Measurements from ENCODE around the gene ERGIC2.

Gene ERGIC2

DNA sequence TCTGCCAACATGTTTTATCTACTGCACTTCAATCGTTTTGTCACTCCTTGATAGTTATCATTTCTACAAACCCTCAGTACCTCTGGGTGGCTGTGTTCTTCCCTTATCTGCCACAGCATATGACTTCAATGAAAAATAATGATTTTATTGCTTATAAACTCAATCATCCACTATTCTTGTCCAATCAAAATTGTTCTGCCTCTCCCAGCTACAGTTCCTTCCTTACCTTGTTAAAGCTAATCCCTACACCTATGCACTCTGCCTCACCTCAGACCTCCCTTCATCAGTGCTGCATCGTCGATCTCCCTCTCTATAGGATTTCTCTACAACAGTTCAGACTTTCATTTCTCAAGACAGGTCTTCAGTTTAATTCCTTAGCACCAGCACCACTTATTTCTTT lies 58.8 kb downstream of the ERGIC2 start:
- Histone ChIP-seq H3K9me3 (ENCODE audit: insufficient read depth, low read depth, low read length) (peaks cover 18% of the 10 kb centered on the region), H3K27ac (ENCODE audit: low read depth, low read length) (no peak overlapping the region), H3K4me1 (ENCODE audit: insufficient read depth, low read length) (no peaks in the 10 kb centered on the region), H3K9ac (ENCODE audit: low read depth, low read length) (no peak overlapping the region), H3K27me3 (ENCODE audit: insufficient read depth, low read length) (no peaks in the 10 kb centered on the region), H3K4me3 (ENCODE audit: low read length) (no peak overlapping the region), H3K36me3 (ENCODE audit: insufficient read depth, low read length) (peaks cover 13% of the 10 kb centered on the region)
- 94% methylated on average over 3 of the region's 3 CpGs for WGBS

GRCh38 chr12:29320295-29321085 lies 60.5 kb downstream of the ERGIC2 start:
- Histone ChIP-seq H3K9ac (ENCODE audit: low read depth, low read length) (no peak overlapping the region), H3K27ac (ENCODE audit: low read depth, low read length) (no peak overlapping the region)

DNA sequence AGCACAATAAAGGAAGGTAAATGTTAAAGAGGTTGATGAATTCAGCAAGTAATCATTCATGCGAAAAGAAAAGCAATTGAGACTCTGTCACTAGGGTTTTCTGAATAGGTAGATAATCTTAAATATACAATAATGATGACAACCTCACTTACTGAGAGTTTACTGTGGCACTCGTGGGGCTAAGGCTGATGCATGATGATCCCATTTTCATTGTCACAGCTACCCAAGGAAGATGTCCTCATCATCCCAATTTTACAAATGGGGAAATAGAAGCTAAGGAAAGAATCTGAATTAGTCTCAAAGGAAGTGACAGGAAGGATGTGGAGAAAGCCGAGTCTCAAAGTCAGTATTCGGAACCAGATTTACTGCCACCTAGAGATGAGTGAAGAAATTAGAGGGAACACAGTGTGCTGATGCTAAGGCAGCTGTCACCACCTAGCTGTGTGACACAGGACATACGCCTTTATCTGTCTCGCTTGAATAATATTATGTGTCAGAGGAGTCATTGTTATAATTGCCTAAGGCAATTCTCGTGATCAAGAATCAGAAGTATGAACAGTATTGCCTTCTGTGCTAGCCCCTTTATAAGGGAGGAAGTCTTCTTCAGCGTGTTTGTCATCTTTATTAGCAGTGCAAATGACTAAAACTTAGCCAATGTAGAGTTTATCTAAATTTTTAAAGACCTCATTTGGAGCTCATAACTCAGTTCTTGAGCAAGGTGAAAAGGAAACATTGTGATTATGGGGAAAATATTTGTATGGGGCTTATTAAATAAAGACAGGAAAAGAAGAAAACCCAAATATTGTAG lies 63.2 kb downstream of the ERGIC2 start:
- peaks cover 12% of the 10 kb centered on the region for H3K9me3 ChIP-seq (ENCODE audit: insufficient read depth, low read depth, low read length)
- H3K36me3 ChIP-seq (ENCODE audit: insufficient read depth, low read length), result peaks cover 11% of the 10 kb centered on the region
- no peak overlapping the region for H3K27ac ChIP-seq (ENCODE audit: low read depth, low read length)
- H3K27me3 ChIP-seq (ENCODE audit: insufficient read depth, low read length), result no peaks in the 10 kb centered on the region
- WGBS, result 71% methylated on average over 8 of the region's 8 CpGs
- H3K4me3 ChIP-seq (ENCODE audit: low read length), result no peak overlapping the region
- H3K9ac ChIP-seq (ENCODE audit: low read depth, low read length), result no peak overlapping the region
- peaks cover 7% of the 10 kb centered on the region; the same call in 1 of the 2 replicates for H3K4me1 ChIP-seq (ENCODE audit: insufficient read depth, low read length)

More at GRCh38 chr12:29320295-29321085, 60.5 kb downstream of the ERGIC2 start:
- H3K36me3 ChIP-seq (ENCODE audit: insufficient read depth, low read length), result peaks cover 13% of the 10 kb centered on the region
- H3K27me3 ChIP-seq (ENCODE audit: insufficient read depth, low read length), result no peaks in the 10 kb centered on the region
- WGBS, result 94% methylated on average over 1 of the region's 2 CpGs
- H3K9me3 ChIP-seq (ENCODE audit: insufficient read depth, low read depth, low read length), result peaks cover 18% of the 10 kb centered on the region
- H3K4me1 ChIP-seq (ENCODE audit: insufficient read depth, low read length), result peaks cover 7% of the 10 kb centered on the region; the same call in 1 of the 2 replicates
- no peak overlapping the region for H3K4me3 ChIP-seq (ENCODE audit: low read length)

GRCh38 chr12:29316752-29317151 lies 64.2 kb downstream of the ERGIC2 start:
- 59% methylated on average over 4 of the region's 4 CpGs for WGBS
- Histone ChIP-seq H3K4me3 (ENCODE audit: low read length) (no peak overlapping the region), H3K9ac (ENCODE audit: low read depth, low read length) (no peak overlapping the region), H3K4me1 (ENCODE audit: insufficient read depth, low read length) (peaks cover 7% of the 10 kb centered on the region; the same call in 1 of the 2 replicates), H3K36me3 (ENCODE audit: insufficient read depth, low read length) (peaks cover 1% of the 10 kb centered on the region; the same call in 1 of the 2 replicates), H3K27ac (ENCODE audit: low read depth, low read length) (no peak overlapping the region), H3K9me3 (ENCODE audit: insufficient read depth, low read depth, low read length) (peaks cover 2% of the 10 kb centered on the region; the same call in 1 of the 2 replicates), H3K27me3 (ENCODE audit: insufficient read depth, low read length) (no peaks in the 10 kb centered on the region)

GRCh38 chr12:29314416-29314815 lies 66.6 kb downstream of the ERGIC2 start:
- peaks cover 7% of the 10 kb centered on the region; the same call in 1 of the 2 replicates for H3K4me1 ChIP-seq (ENCODE audit: insufficient read depth, low read length)
- no peak overlapping the region for H3K27ac ChIP-seq (ENCODE audit: low read depth, low read length)
- no peaks in the 10 kb centered on the region for H3K9me3 ChIP-seq (ENCODE audit: insufficient read depth, low read depth, low read length)
- H3K4me3 ChIP-seq (ENCODE audit: low read length), result no peak overlapping the region
- 93% methylated on average over 2 of the region's 2 CpGs for WGBS
- H3K27me3 ChIP-seq (ENCODE audit: insufficient read depth, low read length), result no peaks in the 10 kb centered on the region
- H3K36me3 ChIP-seq (ENCODE audit: insufficient read depth, low read length), result no peaks in the 10 kb centered on the region
- H3K9ac ChIP-seq (ENCODE audit: low read depth, low read length), result no peak overlapping the region

DNA sequence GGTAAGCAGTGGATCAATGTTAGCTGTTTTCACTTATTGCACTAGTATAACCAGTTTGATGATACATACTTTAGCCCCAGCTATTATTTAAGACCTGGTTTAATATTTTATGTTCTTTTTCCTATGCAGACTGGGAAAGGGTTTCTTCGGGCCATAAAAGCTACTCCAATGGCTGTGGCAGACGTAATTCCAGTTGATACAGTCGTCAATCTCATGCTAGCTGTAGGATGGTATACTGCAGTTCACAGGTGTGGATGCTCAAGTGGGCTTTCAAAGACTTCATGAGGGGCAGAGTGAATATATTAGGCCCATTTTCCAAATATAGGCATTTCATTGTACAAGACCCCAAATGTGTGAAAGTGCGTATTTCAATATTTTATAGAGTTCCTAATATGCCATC lies 70.1 kb downstream of the ERGIC2 start:
- no peak overlapping the region for H3K4me3 ChIP-seq (ENCODE audit: low read length)
- no peaks in the 10 kb centered on the region for H3K27me3 ChIP-seq (ENCODE audit: insufficient read depth, low read length)
- H3K36me3 ChIP-seq (ENCODE audit: insufficient read depth, low read length), result no peaks in the 10 kb centered on the region
- 86% methylated on average over 4 of the region's 4 CpGs for WGBS
- no peaks in the 10 kb centered on the region for H3K4me1 ChIP-seq (ENCODE audit: insufficient read depth, low read length)
- no peak overlapping the region for H3K27ac ChIP-seq (ENCODE audit: low read depth, low read length)
- no peaks in the 10 kb centered on the region for H3K9me3 ChIP-seq (ENCODE audit: insufficient read depth, low read depth, low read length)
- H3K9ac ChIP-seq (ENCODE audit: low read depth, low read length), result no peak overlapping the region

- 94% methylated on average over 3 of the region's 4 CpGs for WGBS
- H3K4me3 ChIP-seq (ENCODE audit: low read length), result no peak overlapping the region
Measured at GRCh38 chr12:29309320-29309902, 71.6 kb downstream of the ERGIC2 start.

GRCh38 chr12:29306682-29307081 lies 74.3 kb downstream of the ERGIC2 start:
- WGBS, result 94% methylated on average over 1 of the region's 2 CpGs
- no peaks in the 10 kb centered on the region for H3K4me1 ChIP-seq (ENCODE audit: insufficient read depth, low read length)
- no peak overlapping the region for H3K27ac ChIP-seq (ENCODE audit: low read depth, low read length)
- H3K9me3 ChIP-seq (ENCODE audit: insufficient read depth, low read depth, low read length), result no peaks in the 10 kb centered on the region
- no peak overlapping the region for H3K4me3 ChIP-seq (ENCODE audit: low read length)
- no peak overlapping the region for H3K9ac ChIP-seq (ENCODE audit: low read depth, low read length)
- no peaks in the 10 kb centered on the region for H3K27me3 ChIP-seq (ENCODE audit: insufficient read depth, low read length)
- H3K36me3 ChIP-seq (ENCODE audit: insufficient read depth, low read length), result no peaks in the 10 kb centered on the region

More at GRCh38 chr12:29309320-29309902, 71.6 kb downstream of the ERGIC2 start:
- Histone ChIP-seq H3K9ac (ENCODE audit: low read depth, low read length) (no peak overlapping the region), H3K27ac (ENCODE audit: low read depth, low read length) (no peak overlapping the region), H3K9me3 (ENCODE audit: insufficient read depth, low read depth, low read length) (no peaks in the 10 kb centered on the region), H3K4me1 (ENCODE audit: insufficient read depth, low read length) (no peaks in the 10 kb centered on the region), H3K27me3 (ENCODE audit: insufficient read depth, low read length) (no peaks in the 10 kb centered on the region), H3K36me3 (ENCODE audit: insufficient read depth, low read length) (no peaks in the 10 kb centered on the region)

- 90% methylated on average over 1 of the region's 2 CpGs for WGBS
Measured at GRCh38 chr12:29306266-29306665, 74.7 kb downstream of the ERGIC2 start.

DNA sequence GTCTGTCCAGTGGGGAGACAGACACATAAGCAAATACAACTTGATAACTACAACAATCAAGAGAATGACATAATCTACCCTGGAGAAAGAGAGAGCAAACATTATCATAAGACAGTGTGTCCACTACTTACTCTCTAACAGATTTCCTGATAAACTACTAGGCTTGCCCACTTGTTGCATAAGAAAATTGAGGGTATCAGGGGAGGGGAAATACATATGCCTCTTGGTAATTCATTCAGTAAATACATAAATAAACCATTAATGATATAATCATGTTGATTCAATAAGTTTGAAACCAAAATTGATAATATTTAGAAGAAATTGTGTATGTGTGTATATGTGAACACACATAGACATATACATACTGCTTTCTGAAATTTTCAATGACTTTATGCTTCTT lies 76.6 kb downstream of the ERGIC2 start:
- Histone ChIP-seq H3K4me3 (ENCODE audit: low read length) (no peak overlapping the region), H3K9me3 (ENCODE audit: insufficient read depth, low read depth, low read length) (no peaks in the 10 kb centered on the region), H3K4me1 (ENCODE audit: insufficient read depth, low read length) (no peaks in the 10 kb centered on the region), H3K27ac (ENCODE audit: low read depth, low read length) (no peak overlapping the region), H3K27me3 (ENCODE audit: insufficient read depth, low read length) (no peaks in the 10 kb centered on the region), H3K36me3 (ENCODE audit: insufficient read depth, low read length) (no peaks in the 10 kb centered on the region), H3K9ac (ENCODE audit: low read depth, low read length) (no peak overlapping the region)

More at GRCh38 chr12:29306266-29306665, 74.7 kb downstream of the ERGIC2 start:
- Histone ChIP-seq H3K27me3 (ENCODE audit: insufficient read depth, low read length) (no peaks in the 10 kb centered on the region), H3K4me3 (ENCODE audit: low read length) (no peak overlapping the region), H3K4me1 (ENCODE audit: insufficient read depth, low read length) (no peaks in the 10 kb centered on the region), H3K36me3 (ENCODE audit: insufficient read depth, low read length) (no peaks in the 10 kb centered on the region), H3K9ac (ENCODE audit: low read depth, low read length) (no peak overlapping the region), H3K9me3 (ENCODE audit: insufficient read depth, low read depth, low read length) (no peaks in the 10 kb centered on the region), H3K27ac (ENCODE audit: low read depth, low read length) (no peak overlapping the region)

DNA sequence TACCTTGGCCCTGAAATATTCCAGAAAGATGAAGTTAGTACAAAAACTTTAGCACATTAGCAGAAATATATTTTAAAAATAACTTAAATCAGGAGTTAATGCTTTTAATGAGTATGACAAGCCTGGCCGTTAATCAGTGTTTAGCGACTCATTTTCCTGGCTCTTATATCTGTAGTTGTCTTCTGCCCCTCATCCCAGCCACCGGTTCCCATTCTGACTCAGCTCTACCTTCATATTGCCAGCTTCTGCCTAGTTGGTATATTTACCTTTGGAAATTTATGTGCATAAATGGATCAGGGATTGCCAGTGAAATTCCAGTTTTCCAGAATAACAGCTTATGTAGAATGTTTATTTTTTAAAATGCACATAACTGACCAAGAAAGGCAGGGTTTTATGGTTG lies 79.9 kb downstream of the ERGIC2 start:
- Histone ChIP-seq H3K27me3 (ENCODE audit: insufficient read depth, low read length) (no peaks in the 10 kb centered on the region), H3K36me3 (ENCODE audit: insufficient read depth, low read length) (no peaks in the 10 kb centered on the region), H3K9ac (ENCODE audit: low read depth, low read length) (no peak overlapping the region), H3K9me3 (ENCODE audit: insufficient read depth, low read depth, low read length) (no peaks in the 10 kb centered on the region), H3K4me1 (ENCODE audit: insufficient read depth, low read length) (no peaks in the 10 kb centered on the region), H3K27ac (ENCODE audit: low read depth, low read length) (no peak overlapping the region), H3K4me3 (ENCODE audit: low read length) (no peak overlapping the region)
- WGBS, result 97% methylated on average over 3 of the region's 3 CpGs

All from HUES64 (cell line).